Measurements from ENCODE around the gene DMWD. TPM values are rescaled to one million over a fixed set of nuclear protein-coding genes. Genes with fewer than 3 reads are reported as not detected.

Gene DMWD
- total and polyA plus RNA-seq, 2 of the 13 experiments (the other 11 are each of a cell fraction or from before 2014, with no cell fraction given) = 10.3 to 14.9 TPM

DNA sequence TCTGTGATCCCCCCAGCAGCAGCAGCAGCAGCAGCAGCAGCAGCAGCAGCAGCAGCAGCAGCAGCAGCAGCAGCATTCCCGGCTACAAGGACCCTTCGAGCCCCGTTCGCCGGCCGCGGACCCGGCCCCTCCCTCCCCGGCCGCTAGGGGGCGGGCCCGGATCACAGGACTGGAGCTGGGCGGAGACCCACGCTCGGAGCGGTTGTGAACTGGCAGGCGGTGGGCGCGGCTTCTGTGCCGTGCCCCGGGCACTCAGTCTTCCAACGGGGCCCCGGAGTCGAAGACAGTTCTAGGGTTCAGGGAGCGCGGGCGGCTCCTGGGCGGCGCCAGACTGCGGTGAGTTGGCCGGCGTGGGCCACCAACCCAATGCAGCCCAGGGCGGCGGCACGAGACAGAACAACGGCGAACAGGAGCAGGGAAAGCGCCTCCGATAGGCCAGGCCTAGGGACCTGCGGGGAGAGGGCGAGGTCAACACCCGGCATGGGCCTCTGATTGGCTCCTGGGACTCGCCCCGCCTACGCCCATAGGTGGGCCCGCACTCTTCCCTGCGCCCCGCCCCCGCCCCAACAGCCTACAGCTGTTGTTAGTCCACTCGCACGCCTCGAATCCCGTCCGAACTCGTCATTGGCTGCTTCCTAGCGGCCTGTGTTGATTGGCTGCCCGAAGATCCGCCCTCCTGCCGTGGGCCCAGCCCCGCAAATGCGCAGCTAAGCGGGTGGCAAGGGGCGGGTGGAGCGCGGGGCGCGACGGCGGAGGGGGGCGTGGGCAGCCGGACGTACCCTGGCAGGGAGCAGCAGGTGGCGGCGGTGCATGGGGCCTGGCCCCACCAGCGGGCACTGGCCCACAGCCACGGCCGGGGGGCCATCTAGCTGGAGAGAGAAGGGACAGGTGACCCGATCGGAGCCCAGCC lies 22.2 kb downstream of the DMWD start (continued):
- TF ChIP-seq ARHGAP35 (CRISPR knock-in tag; IDR thresholded peaks at IDR 0.05; ENCODE audit: borderline replicate concordance) (no peak; the same call in 1 of the 2 replicates), ZNF251 (CRISPR knock-in tag; IDR thresholded peaks at IDR 0.05) (no peak), RCOR2 (CRISPR knock-in tag; IDR thresholded peaks at IDR 0.05) (0 out of 2 replicates have a peak, but pooled peaks have one; percentile 40), FOXC1 (CRISPR knock-in tag; IDR thresholded peaks at IDR 0.05; ENCODE audit: borderline replicate concordance) (no peak), RAD21 (CRISPR knock-in tag; IDR thresholded peaks at IDR 0.05) (peak; percentile 88), POLR2G (IDR thresholded peaks at IDR 0.05; ENCODE audit: low read depth, low read length) (peak; percentile 91), ZNF567 (CRISPR knock-in tag; IDR thresholded peaks at IDR 0.05; ENCODE audit: borderline replicate concordance) (no peak), FIP1L1 (IDR thresholded peaks at IDR 0.05; ENCODE audit: borderline replicate concordance, insufficient read depth, low read depth, low read length) (0 out of 2 replicates have a peak, but pooled peaks have one; percentile 35), MED1 (CRISPR knock-in tag; IDR thresholded peaks at IDR 0.05) (peak; percentile 51; the same call in 1 of the 2 replicates), ZNF552 (CRISPR knock-in tag; IDR thresholded peaks at IDR 0.05; ENCODE audit: borderline replicate concordance) (peak; percentile 61; the same call in 1 of the 2 replicates), KLF13 (CRISPR knock-in tag; IDR thresholded peaks at IDR 0.05) (0 out of 2 replicates have a peak, but pooled peaks have one; percentile 57)
- TF ChIP-seq, protein P1, sequence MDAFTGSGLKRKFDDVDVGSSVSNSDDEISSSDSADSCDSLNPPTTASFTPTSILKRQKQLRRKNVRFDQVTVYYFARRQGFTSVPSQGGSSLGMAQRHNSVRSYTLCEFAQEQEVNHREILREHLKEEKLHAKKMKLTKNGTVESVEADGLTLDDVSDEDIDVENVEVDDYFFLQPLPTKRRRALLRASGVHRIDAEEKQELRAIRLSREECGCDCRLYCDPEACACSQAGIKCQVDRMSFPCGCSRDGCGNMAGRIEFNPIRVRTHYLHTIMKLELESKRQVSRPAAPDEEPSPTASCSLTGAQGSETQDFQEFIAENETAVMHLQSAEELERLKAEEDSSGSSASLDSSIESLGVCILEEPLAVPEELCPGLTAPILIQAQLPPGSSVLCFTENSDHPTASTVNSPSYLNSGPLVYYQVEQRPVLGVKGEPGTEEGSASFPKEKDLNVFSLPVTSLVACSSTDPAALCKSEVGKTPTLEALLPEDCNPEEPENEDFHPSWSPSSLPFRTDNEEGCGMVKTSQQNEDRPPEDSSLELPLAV (CRISPR knock-in tag; conservative IDR thresholded peaks at IDR 0.05; ENCODE audit: low read depth) = no peak
- TF ChIP-seq, protein P2, sequence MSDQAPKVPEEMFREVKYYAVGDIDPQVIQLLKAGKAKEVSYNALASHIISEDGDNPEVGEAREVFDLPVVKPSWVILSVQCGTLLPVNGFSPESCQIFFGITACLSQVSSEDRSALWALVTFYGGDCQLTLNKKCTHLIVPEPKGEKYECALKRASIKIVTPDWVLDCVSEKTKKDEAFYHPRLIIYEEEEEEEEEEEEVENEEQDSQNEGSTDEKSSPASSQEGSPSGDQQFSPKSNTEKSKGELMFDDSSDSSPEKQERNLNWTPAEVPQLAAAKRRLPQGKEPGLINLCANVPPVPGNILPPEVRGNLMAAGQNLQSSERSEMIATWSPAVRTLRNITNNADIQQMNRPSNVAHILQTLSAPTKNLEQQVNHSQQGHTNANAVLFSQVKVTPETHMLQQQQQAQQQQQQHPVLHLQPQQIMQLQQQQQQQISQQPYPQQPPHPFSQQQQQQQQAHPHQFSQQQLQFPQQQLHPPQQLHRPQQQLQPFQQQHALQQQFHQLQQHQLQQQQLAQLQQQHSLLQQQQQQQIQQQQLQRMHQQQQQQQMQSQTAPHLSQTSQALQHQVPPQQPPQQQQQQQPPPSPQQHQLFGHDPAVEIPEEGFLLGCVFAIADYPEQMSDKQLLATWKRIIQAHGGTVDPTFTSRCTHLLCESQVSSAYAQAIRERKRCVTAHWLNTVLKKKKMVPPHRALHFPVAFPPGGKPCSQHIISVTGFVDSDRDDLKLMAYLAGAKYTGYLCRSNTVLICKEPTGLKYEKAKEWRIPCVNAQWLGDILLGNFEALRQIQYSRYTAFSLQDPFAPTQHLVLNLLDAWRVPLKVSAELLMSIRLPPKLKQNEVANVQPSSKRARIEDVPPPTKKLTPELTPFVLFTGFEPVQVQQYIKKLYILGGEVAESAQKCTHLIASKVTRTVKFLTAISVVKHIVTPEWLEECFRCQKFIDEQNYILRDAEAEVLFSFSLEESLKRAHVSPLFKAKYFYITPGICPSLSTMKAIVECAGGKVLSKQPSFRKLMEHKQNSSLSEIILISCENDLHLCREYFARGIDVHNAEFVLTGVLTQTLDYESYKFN (CRISPR knock-in tag; conservative IDR thresholded peaks at IDR 0.05) = peak; percentile 37; the same call in 1 of the 2 replicates
- TF ChIP-seq, protein P3, sequence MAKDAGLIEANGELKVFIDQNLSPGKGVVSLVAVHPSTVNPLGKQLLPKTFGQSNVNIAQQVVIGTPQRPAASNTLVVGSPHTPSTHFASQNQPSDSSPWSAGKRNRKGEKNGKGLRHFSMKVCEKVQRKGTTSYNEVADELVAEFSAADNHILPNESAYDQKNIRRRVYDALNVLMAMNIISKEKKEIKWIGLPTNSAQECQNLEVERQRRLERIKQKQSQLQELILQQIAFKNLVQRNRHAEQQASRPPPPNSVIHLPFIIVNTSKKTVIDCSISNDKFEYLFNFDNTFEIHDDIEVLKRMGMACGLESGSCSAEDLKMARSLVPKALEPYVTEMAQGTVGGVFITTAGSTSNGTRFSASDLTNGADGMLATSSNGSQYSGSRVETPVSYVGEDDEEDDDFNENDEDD (CRISPR knock-in tag; IDR thresholded peaks at IDR 0.05; ENCODE audit: borderline replicate concordance) = peak; percentile 58; the same call in 1 of the 2 replicates
- TF ChIP-seq, protein P4, sequence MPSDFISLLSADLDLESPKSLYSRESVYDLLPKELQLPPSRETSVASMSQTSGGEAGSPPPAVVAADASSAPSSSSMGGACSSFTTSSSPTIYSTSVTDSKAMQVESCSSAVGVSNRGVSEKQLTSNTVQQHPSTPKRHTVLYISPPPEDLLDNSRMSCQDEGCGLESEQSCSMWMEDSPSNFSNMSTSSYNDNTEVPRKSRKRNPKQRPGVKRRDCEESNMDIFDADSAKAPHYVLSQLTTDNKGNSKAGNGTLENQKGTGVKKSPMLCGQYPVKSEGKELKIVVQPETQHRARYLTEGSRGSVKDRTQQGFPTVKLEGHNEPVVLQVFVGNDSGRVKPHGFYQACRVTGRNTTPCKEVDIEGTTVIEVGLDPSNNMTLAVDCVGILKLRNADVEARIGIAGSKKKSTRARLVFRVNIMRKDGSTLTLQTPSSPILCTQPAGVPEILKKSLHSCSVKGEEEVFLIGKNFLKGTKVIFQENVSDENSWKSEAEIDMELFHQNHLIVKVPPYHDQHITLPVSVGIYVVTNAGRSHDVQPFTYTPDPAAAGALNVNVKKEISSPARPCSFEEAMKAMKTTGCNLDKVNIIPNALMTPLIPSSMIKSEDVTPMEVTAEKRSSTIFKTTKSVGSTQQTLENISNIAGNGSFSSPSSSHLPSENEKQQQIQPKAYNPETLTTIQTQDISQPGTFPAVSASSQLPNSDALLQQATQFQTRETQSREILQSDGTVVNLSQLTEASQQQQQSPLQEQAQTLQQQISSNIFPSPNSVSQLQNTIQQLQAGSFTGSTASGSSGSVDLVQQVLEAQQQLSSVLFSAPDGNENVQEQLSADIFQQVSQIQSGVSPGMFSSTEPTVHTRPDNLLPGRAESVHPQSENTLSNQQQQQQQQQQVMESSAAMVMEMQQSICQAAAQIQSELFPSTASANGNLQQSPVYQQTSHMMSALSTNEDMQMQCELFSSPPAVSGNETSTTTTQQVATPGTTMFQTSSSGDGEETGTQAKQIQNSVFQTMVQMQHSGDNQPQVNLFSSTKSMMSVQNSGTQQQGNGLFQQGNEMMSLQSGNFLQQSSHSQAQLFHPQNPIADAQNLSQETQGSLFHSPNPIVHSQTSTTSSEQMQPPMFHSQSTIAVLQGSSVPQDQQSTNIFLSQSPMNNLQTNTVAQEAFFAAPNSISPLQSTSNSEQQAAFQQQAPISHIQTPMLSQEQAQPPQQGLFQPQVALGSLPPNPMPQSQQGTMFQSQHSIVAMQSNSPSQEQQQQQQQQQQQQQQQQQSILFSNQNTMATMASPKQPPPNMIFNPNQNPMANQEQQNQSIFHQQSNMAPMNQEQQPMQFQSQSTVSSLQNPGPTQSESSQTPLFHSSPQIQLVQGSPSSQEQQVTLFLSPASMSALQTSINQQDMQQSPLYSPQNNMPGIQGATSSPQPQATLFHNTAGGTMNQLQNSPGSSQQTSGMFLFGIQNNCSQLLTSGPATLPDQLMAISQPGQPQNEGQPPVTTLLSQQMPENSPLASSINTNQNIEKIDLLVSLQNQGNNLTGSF (CRISPR knock-in tag; IDR thresholded peaks at IDR 0.05) = 0 out of 2 replicates have a peak, but pooled peaks have one; percentile 49
